Fibroblast of pulmonary artery (primary cell): ENCODE data around the gene GRIN1.
"Not testable (repeated sequence)": the region's sequence is repeated elsewhere in the genome, so short reads cannot be mapped to it uniquely, and the experiment has no call there.

Source experiments
- DNase-seq: peaks from one replicate; pipeline ENCODE4 v3.0.0-alpha.2; 2010; ENCODE audit warnings: low read depth
- H3K4me3 ChIP-seq: replicated peaks from 2 replicates; pipeline ENCODE4 v1.5.1; 2011; ENCODE audit warnings: low read depth, mild to moderate bottlenecking, control low read depth, low read length, moderate library complexity
- CTCF ChIP-seq: IDR thresholded peaks from 2 replicates; pipeline ENCODE4 v1.5.1; 2011; ENCODE audit warnings: mild to moderate bottlenecking, control low read depth, low read length, inconsistent platforms; ENCODE audit errors: missing control alignments

The GRIN1 gene

GRCh38 chr9:137117269-137117731, 21.7 kb upstream of the GRIN1 start:
- DNase-seq: no peak
- TF ChIP-seq CTCF: no peak
- no peak overlapping the region for H3K4me3 ChIP-seq

- not testable (repeated sequence) for DNase-seq, H3K4me3 ChIP-seq
Measured at GRCh38 chr9:137118092-137118603, 20.8 kb upstream of the GRIN1 start.

DNA sequence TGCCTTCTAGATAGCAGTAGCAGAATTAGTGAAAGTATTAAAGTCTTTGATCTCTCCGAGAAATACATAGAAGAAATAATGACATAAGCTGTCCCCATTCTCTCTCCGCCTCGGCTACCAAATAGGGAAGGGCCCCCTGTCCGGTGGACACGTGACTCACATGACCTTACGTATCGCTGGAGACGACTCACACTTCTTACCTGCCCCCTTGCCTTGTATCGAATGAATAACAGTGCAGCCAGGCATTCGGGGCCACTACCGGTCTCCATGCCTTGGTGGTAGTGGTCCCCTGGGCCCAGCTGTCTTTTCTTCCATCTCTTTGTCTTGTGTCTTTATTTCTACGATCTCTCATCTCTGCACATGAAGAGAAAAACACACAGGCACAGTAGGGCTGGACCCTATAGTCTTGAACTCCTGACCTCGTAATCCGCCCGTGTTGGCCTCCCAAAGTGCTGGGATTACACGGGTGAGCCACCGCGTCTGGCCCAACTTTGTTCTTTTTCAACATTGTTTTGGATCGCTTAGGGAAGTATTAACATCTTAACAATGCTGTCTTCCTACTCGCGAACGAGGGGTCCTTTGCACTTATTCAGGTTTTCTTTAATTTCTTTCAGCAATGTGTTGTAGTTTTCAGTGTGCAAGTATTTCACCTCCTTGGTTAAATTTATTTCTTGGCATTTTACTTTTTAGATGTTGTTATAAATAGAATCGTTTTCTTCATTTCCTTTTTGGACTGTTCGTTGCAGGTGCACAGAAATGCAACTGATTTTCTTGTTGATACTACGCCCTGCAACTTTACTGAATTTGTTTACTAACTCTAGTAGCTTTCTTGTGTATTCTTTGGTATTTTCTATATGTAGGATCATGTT, 16.8 kb upstream of the GRIN1 start:
- DNase-seq, H3K4me3 ChIP-seq: not testable (repeated sequence)

DNA sequence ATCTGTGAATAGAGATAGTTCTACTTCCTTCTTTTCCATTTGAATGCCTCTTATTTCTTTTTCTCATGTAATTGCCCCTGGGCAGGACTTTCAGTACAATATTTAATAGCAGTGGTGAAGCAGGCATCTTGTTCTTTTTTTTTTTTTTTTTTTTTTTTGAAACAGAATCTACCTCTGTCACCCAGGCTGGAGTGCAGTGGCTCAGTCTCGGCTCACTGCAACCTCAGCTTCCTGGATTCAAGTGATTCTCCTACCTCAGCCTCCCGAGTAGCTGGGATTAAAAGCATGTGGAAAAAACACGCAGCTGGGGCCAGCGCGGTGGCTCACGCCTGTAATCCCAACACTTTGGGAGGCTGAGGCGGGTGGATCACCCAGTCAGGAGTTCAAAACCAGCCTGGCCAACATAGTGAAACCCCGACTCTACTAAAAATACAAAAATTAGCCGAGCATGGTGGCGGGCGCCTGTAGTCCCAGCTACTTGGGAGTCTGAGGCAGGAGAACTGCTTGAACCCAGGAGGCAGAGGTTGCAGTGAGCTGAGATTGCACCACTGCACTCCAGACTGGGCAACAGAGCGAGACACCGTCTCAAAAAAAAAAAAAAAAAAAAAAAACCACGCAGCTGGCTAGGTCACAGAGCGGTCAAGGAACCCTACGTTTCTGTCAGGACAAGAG, 16.0 kb upstream of the GRIN1 start:
- not testable (repeated sequence) for DNase-seq, H3K4me3 ChIP-seq

DNA sequence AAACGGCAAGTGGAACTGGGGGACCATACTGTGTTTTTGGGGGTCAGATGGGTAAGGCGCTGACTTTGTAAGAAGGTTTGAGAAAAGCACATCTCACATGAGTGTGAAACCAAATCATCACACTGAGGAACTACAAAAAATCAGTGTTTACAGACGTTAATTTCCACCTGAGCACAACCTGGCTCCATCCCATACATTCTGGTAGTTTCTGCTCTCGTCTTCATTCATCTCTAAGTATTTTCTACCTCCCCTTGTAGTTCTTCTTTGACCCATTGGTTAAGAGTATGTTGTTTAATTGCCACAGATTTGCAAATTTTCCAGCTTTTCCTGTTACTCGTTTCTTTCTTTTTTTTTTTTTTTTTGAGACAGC, 15.5 kb upstream of the GRIN1 start:
- no peak for TF ChIP-seq CTCF
- no peak overlapping the region for H3K4me3 ChIP-seq
- no peak for DNase-seq

DNA sequence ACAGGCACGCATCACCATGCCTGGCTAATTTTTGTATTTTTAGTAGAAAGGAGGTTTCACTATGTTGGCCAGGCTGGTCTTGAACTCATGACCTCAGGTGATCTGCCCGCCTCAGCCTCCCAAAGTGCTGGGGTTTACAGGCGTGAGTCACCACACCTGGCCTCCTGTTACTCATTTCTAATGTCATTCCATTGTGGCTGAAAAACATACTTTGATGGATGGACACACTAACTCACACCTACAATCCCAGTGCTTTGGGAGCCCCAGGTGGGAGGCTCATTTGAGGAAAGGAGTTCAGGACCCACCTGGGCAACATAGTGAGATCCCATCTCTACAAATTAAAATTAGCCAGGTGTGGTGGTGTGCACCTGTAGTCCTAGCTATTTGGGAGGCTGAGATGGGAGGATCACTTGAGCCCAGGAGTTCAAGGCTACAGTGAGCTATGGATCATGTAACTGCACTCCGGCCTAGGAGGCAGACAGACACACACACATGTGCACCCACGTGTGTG, 14.9 kb upstream of the GRIN1 start:
- H3K4me3 ChIP-seq, DNase-seq: not testable (repeated sequence)

GRCh38 chr9:137126786-137127185, 12.2 kb upstream of the GRIN1 start:
- no peak overlapping the region for H3K4me3 ChIP-seq
- no peak for TF ChIP-seq CTCF

DNA sequence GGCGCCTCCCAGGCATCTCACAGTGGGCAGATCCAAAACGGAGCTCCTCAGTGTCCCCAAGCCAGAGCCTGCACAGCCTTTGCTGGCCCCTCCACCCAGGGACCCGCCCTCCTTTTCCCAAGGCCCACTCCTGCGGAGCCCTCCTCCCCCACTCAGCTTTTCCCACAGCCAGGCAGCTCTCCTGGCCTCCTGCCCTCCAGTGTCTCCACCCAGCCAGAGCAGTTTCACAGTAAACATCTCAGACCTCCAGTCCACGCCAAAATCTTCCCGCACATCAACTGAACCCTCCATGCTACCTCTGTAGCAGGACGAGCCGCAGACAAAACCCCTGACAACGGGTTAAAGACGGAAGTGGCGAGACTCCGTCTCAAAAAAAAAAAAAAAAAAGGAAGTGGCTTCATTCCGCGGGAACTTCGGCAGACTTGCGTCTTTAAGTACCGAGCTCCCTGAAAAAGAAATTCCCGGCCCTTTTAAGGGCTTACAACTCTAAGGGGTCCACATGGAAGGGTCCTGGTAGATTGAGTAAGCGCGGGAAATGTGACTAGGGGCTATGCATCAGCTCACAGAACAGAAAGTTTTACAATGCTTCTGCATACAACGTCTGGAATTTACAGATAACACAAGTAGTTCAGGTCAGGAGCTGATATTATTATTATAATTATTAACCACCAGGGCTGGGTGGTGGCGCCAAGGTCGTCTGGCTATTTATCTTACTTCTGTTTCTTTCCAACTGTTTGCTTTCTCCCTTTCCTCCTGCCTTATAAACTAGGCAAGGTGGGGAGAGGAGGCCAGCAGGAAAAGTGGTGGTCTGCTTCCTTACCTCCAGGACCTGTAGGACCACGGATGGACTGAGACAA, 11.4 kb upstream of the GRIN1 start:
- TF ChIP-seq CTCF: no peak
- peak overlapping the region; percentile 76 for H3K4me3 ChIP-seq
- DNase-seq: peak; percentile 24

More at GRCh38 chr9:137126786-137127185, 12.2 kb upstream of the GRIN1 start:
- DNase-seq: no peak
